ENCODE results near the gene RHBDD2.
"Not testable (repeated sequence)": the region's sequence is repeated elsewhere in the genome, so short reads cannot be mapped to it uniquely, and the experiment has no call there.

Gene RHBDD2

DNA sequence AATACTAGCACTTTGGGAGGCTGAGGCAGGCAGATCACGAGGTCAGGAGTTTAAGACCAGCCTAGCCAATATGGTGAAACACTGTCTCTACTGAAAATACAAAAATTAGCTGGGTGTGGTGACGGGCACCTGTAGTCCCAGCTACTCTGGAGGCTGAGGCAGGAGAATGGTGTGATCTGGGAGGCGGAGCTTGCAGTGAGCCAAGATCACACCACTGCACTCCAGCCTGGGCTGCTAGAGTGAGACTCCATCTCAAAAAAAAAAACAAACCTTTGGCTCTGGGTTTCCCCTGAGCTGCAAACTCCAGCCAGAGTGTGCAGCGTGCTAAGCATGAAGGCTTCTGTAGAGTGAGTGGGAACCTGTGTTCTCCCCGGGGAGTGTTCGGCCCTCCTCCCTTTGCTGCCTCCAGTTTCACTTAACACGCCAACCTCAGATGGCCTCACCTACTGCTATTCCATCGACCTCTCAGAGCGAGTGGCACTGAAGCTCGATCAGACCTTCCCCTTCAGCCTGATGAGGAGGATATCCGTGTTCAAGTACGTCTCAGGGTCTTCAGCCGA lies 4.5 kb downstream of the RHBDD2 start:
- not testable (repeated sequence) for H3K4me3 ChIP-seq (ENCODE audit: low read length); H3K9me3 ChIP-seq (ENCODE audit: control insufficient read depth, low read length); H3K27me3 ChIP-seq (ENCODE audit: control insufficient read depth, insufficient read depth, low read length); H3K9ac ChIP-seq (ENCODE audit: low read length)
- peaks cover 18% of the 10 kb centered on the region for H3K36me3 ChIP-seq (ENCODE audit: control insufficient read depth, insufficient read depth, low read length)
- peaks cover 25% of the 10 kb centered on the region for H3K4me1 ChIP-seq (ENCODE audit: control insufficient read depth, insufficient read depth, low read length)

GRCh38 chr7:75884476-75884875 lies 5.6 kb downstream of the RHBDD2 start:
- no peak overlapping the region for H3K9ac ChIP-seq (ENCODE audit: low read length)
- no peaks in the 10 kb centered on the region for H3K27me3 ChIP-seq (ENCODE audit: control insufficient read depth, insufficient read depth, low read length)
- no peak overlapping the region for H3K4me3 ChIP-seq (ENCODE audit: low read length)
- H3K4me1 ChIP-seq (ENCODE audit: control insufficient read depth, insufficient read depth, low read length) = peaks cover 21% of the 10 kb centered on the region
- no peaks in the 10 kb centered on the region for H3K9me3 ChIP-seq (ENCODE audit: control insufficient read depth, low read length)
- peaks cover 18% of the 10 kb centered on the region for H3K36me3 ChIP-seq (ENCODE audit: control insufficient read depth, insufficient read depth, low read length)

- no peaks in the 10 kb centered on the region for H3K9me3 ChIP-seq (ENCODE audit: control insufficient read depth, low read length)
- no peaks in the 10 kb centered on the region for H3K27me3 ChIP-seq (ENCODE audit: control insufficient read depth, insufficient read depth, low read length)
- H3K4me1 ChIP-seq (ENCODE audit: control insufficient read depth, insufficient read depth, low read length) = peaks cover 17% of the 10 kb centered on the region
- H3K9ac ChIP-seq (ENCODE audit: low read length) = no peak overlapping the region
- H3K4me3 ChIP-seq (ENCODE audit: low read length) = no peak overlapping the region
- H3K36me3 ChIP-seq (ENCODE audit: control insufficient read depth, insufficient read depth, low read length) = peaks cover 18% of the 10 kb centered on the region
Observed at GRCh38 chr7:75885036-75885435, 6.2 kb downstream of the RHBDD2 start.

DNA sequence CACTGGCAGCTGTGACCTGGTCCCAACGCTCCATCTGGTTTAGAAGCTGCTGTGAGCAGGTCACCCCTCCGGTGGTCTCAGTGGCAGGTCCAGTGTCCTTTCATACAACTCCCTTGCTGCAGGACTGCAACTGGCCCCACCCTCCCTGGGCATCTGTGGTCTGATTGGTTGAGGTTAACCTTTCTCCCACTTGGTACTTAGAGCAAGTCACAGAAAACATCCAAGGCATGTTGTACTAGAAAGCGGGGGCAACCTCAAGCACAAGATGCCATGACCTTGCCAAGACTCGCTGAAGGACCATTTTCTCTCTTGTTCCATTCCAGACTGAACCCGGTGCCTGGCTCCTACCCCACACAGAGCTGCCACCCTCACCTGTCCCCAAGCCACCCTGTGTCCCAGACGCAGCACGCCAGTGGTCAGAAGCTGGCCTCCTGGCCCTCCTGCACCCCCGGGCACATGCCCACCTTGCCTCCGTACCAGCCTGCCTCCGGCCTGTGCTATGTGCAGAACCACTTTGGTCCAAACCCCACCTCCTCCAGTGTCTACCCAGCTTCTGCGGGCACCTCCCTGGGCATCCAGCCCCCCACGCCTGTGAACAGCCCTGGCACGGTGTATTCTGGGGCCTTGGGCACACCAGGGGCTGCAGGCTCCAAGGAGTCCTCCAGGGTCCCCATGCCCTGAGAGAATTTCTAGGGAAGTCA lies 9.0 kb downstream of the RHBDD2 start:
- Histone ChIP-seq H3K9me3 (ENCODE audit: control insufficient read depth, low read length) (no peaks in the 10 kb centered on the region), H3K4me3 (ENCODE audit: low read length) (no peak overlapping the region), H3K36me3 (ENCODE audit: control insufficient read depth, insufficient read depth, low read length) (peaks cover 14% of the 10 kb centered on the region), H3K4me1 (ENCODE audit: control insufficient read depth, insufficient read depth, low read length) (peaks cover 12% of the 10 kb centered on the region), H3K9ac (ENCODE audit: low read length) (no peak overlapping the region), H3K27me3 (ENCODE audit: control insufficient read depth, insufficient read depth, low read length) (no peaks in the 10 kb centered on the region)

GRCh38 chr7:75888464-75889222 lies 9.8 kb downstream of the RHBDD2 start:
- Histone ChIP-seq H3K4me1 (ENCODE audit: control insufficient read depth, insufficient read depth, low read length) (peaks cover 12% of the 10 kb centered on the region), H3K4me3 (ENCODE audit: low read length) (no peak overlapping the region), H3K36me3 (ENCODE audit: control insufficient read depth, insufficient read depth, low read length) (peaks cover 14% of the 10 kb centered on the region), H3K27me3 (ENCODE audit: control insufficient read depth, insufficient read depth, low read length) (no peaks in the 10 kb centered on the region), H3K9me3 (ENCODE audit: control insufficient read depth, low read length) (no peaks in the 10 kb centered on the region), H3K9ac (ENCODE audit: low read length) (no peak overlapping the region)

- H3K4me1 ChIP-seq (ENCODE audit: control insufficient read depth, insufficient read depth, low read length) = peaks cover 9% of the 10 kb centered on the region
Observed at GRCh38 chr7:75889223-75889825, 10.5 kb downstream of the RHBDD2 start.

GRCh38 chr7:75889826-75890225 lies 11.0 kb downstream of the RHBDD2 start:
- no peak overlapping the region for H3K9ac ChIP-seq (ENCODE audit: low read length)
- peaks cover 14% of the 10 kb centered on the region for H3K36me3 ChIP-seq (ENCODE audit: control insufficient read depth, insufficient read depth, low read length)

More at GRCh38 chr7:75889223-75889825, 10.5 kb downstream of the RHBDD2 start:
- no peak overlapping the region for H3K4me3 ChIP-seq (ENCODE audit: low read length)
- H3K36me3 ChIP-seq (ENCODE audit: control insufficient read depth, insufficient read depth, low read length) = peaks cover 14% of the 10 kb centered on the region
- H3K9ac ChIP-seq (ENCODE audit: low read length) = no peak overlapping the region
- no peaks in the 10 kb centered on the region for H3K27me3 ChIP-seq (ENCODE audit: control insufficient read depth, insufficient read depth, low read length)
- H3K9me3 ChIP-seq (ENCODE audit: control insufficient read depth, low read length) = no peaks in the 10 kb centered on the region

DNA sequence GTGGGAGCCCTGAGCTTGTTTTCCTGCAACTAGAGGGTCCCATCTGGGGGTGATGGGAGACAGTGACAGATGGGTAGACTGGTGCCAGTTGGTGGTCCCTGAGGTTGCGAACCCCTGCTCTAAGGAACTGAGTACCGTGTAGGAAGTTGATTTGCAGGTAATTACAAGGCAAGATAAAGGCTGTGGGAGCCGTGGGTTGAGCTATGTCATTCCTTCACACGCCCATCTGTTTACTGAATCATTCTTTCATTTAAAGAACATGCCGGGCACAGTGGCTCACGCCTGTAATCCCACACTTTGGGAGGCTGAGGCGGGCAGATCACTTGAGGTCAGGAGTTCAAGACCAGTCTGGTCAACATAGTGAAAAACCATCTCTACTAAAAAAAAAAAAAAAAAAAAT lies 12.4 kb downstream of the RHBDD2 start:
- H3K4me1 ChIP-seq (ENCODE audit: control insufficient read depth, insufficient read depth, low read length); H3K4me3 ChIP-seq (ENCODE audit: low read length); H3K27me3 ChIP-seq (ENCODE audit: control insufficient read depth, insufficient read depth, low read length); H3K9ac ChIP-seq (ENCODE audit: low read length); H3K36me3 ChIP-seq (ENCODE audit: control insufficient read depth, insufficient read depth, low read length); H3K9me3 ChIP-seq (ENCODE audit: control insufficient read depth, low read length): not testable (repeated sequence)

More at GRCh38 chr7:75889826-75890225, 11.0 kb downstream of the RHBDD2 start:
- no peaks in the 10 kb centered on the region for H3K27me3 ChIP-seq (ENCODE audit: control insufficient read depth, insufficient read depth, low read length)
- peaks cover 4% of the 10 kb centered on the region for H3K4me1 ChIP-seq (ENCODE audit: control insufficient read depth, insufficient read depth, low read length)
- H3K9me3 ChIP-seq (ENCODE audit: control insufficient read depth, low read length) = no peaks in the 10 kb centered on the region
- no peak overlapping the region for H3K4me3 ChIP-seq (ENCODE audit: low read length)

GRCh38 chr7:75891815-75892411 lies 13.1 kb downstream of the RHBDD2 start:
- H3K4me3 ChIP-seq (ENCODE audit: low read length) = no peak overlapping the region
- H3K4me1 ChIP-seq (ENCODE audit: control insufficient read depth, insufficient read depth, low read length) = no peaks in the 10 kb centered on the region
- H3K9ac ChIP-seq (ENCODE audit: low read length) = no peak overlapping the region
- H3K27me3 ChIP-seq (ENCODE audit: control insufficient read depth, insufficient read depth, low read length) = no peaks in the 10 kb centered on the region
- H3K9me3 ChIP-seq (ENCODE audit: control insufficient read depth, low read length) = no peaks in the 10 kb centered on the region
- H3K36me3 ChIP-seq (ENCODE audit: control insufficient read depth, insufficient read depth, low read length) = no peaks in the 10 kb centered on the region

DNA sequence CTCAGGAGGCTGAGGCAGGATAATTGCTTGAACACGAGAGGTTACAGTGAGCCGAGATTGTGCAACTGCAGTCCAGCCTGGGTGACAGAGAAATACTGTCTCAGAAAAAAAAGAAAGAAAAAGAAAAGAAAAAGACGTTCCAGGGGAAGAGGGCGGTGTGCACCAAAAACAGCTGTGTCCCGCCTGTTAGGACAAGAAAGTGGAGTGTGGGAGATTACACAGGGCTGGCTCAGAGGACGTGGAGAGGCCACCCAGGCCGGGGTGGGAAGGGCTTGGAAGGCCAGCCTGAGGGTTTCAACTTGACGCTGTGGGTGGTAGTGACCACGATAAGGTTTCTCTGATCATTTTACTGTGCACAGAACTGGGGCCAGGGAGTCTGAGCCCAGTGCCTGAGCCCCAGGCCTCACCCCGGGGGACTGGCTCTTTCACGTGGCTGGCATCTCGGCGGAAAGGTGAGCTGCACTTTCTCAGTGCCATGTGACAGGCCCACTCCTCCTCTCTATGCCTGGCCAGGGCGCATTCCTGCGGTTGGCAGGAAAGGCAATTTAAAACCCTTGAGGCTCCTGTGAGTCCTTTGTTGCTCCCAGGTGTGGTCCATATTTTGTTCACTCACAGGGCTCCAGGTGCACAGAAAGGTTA lies 13.9 kb downstream of the RHBDD2 start:
- H3K9ac ChIP-seq (ENCODE audit: low read length) = no peak overlapping the region
- H3K36me3 ChIP-seq (ENCODE audit: control insufficient read depth, insufficient read depth, low read length) = no peaks in the 10 kb centered on the region
- H3K4me3 ChIP-seq (ENCODE audit: low read length) = no peak overlapping the region
- H3K9me3 ChIP-seq (ENCODE audit: control insufficient read depth, low read length) = no peaks in the 10 kb centered on the region
- no peaks in the 10 kb centered on the region for H3K4me1 ChIP-seq (ENCODE audit: control insufficient read depth, insufficient read depth, low read length)
- H3K27me3 ChIP-seq (ENCODE audit: control insufficient read depth, insufficient read depth, low read length) = no peaks in the 10 kb centered on the region

DNA sequence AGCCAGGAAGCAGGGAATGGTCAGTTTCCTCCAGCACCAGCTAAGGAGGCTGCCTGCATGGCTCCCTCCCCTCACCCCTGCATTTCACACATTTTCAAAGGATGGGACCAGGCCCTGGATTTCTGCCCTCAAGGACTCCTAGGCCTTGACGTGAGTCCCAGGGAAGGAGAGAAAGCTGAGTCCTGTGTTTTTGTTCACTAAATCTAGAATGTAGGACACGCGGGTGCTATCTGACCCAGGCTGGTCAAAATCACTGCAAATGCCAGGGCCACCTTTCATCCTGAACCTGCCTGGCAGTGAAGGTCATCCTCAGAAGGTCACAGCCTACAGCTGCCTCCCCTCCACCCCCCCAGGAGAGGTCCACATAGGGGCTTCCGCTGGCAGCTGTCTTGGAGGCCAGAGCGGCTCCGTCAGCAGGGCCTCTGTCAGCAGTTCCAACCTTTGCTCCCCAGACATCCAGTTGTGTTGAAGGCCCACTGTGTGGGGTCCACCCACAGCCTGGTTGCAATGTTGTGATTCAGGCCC lies 18.0 kb downstream of the RHBDD2 start:
- Histone ChIP-seq H3K4me1 (ENCODE audit: control insufficient read depth, insufficient read depth, low read length) (no peaks in the 10 kb centered on the region), H3K36me3 (ENCODE audit: control insufficient read depth, insufficient read depth, low read length) (no peaks in the 10 kb centered on the region), H3K9ac (ENCODE audit: low read length) (no peak overlapping the region), H3K27me3 (ENCODE audit: control insufficient read depth, insufficient read depth, low read length) (no peaks in the 10 kb centered on the region), H3K4me3 (ENCODE audit: low read length) (no peak overlapping the region), H3K9me3 (ENCODE audit: control insufficient read depth, low read length) (no peaks in the 10 kb centered on the region)

Measured in mucosa of stomach (tissue), 1 donor.